Loucy (cell line): ENCODE results near the gene DKK3.

ENCODE experiments used
- H2AFZ ChIP-seq: fragments of 200-600 bp; sonication (generic); 2 replicates; pipeline ENCODE4 v1.6.0; 2016; ENCODE audit warnings: antibody characterized with exemption, mild to moderate bottlenecking, low read length, moderate library complexity
- H3F3A ChIP-seq: fragments of 200-600 bp; 2 replicates; pipeline ENCODE4 v1.6.0; 2016; ENCODE audit warnings: antibody characterized with exemption, low read depth, mild to moderate bottlenecking
- H3K27me3 ChIP-seq: fragments of 200-600 bp; sonication (generic); 2 replicates; pipeline ENCODE4 v1.6.1; 2014; ENCODE audit warnings: low read length, mild to moderate bottlenecking; ENCODE audit not compliant: insufficient read depth, poor library complexity, severe bottlenecking
- H3K36me3 ChIP-seq: fragments of 200-600 bp; sonication (generic); 2 replicates; pipeline ENCODE4 v1.6.1; 2016; ENCODE audit warnings: low read length; ENCODE audit not compliant: insufficient read depth
- H3K4me1 ChIP-seq: fragments of 200-600 bp; sonication (generic); 2 replicates; pipeline ENCODE4 v1.5.1; 2014; ENCODE audit warnings: low read length, mild to moderate bottlenecking; ENCODE audit not compliant: insufficient read depth, poor library complexity, severe bottlenecking
- H3K4me2 ChIP-seq: fragments of 200-600 bp; sonication (generic); 2 replicates; pipeline ENCODE4 v1.6.0; 2014; ENCODE audit warnings: antibody characterized with exemption, low read length, low read depth, mild to moderate bottlenecking; ENCODE audit not compliant: poor library complexity, severe bottlenecking
- H3K4me3 ChIP-seq: fragments of 200-600 bp; sonication (generic); 2 replicates; pipeline ENCODE4 v1.5.1; 2014; ENCODE audit warnings: low read length, mild to moderate bottlenecking, mixed read lengths; ENCODE audit not compliant: poor library complexity, severe bottlenecking
- H3K79me2 ChIP-seq: fragments of 200-600 bp; sonication (generic); 2 replicates; pipeline ENCODE4 v1.6.1; 2014; ENCODE audit warnings: low read length; ENCODE audit not compliant: insufficient read depth
- H3K9ac ChIP-seq: fragments of 200-600 bp; sonication (generic); 2 replicates; pipeline ENCODE4 v1.6.0; 2014; ENCODE audit warnings: mild to moderate bottlenecking, low read depth, low read length, moderate library complexity; ENCODE audit not compliant: poor library complexity, severe bottlenecking
- H3K9me2 ChIP-seq: fragments of 200-600 bp; sonication (generic); replicated peaks from 2 replicates; pipeline ENCODE4 v1.6.1; 2016; ENCODE audit warnings: low read depth, low read length, mixed read lengths
- H3K9me3 ChIP-seq: fragments of 200-600 bp; sonication (generic); 2 replicates; pipeline ENCODE4 v1.6.1; 2014; ENCODE audit warnings: mild to moderate bottlenecking, antibody characterized with exemption, low read length, low read depth; ENCODE audit not compliant: insufficient read depth
- H4K20me1 ChIP-seq: fragments of 200-600 bp; sonication (generic); 2 replicates; pipeline ENCODE4 v1.6.0; 2014; ENCODE audit warnings: antibody characterized with exemption, low read length, mild to moderate bottlenecking; ENCODE audit not compliant: insufficient read depth, poor library complexity, severe bottlenecking
- EZH2phosphoT487 ChIP-seq: fragments of 200-600 bp; IDR thresholded peaks from 2 replicates; pipeline ENCODE4 v1.6.1; 2018; ENCODE audit warnings: antibody characterized with exemption, mild to moderate bottlenecking, moderate library complexity, borderline replicate concordance
- TF ChIP-seq, protein P1 (sequence below): fragments of 200-600 bp; sonication (generic); conservative IDR thresholded peaks from 2 replicates; pipeline ENCODE4 v1.5.1; 2014; ENCODE audit warnings: mild to moderate bottlenecking, antibody characterized with exemption, low read length

Gene DKK3

DNA sequence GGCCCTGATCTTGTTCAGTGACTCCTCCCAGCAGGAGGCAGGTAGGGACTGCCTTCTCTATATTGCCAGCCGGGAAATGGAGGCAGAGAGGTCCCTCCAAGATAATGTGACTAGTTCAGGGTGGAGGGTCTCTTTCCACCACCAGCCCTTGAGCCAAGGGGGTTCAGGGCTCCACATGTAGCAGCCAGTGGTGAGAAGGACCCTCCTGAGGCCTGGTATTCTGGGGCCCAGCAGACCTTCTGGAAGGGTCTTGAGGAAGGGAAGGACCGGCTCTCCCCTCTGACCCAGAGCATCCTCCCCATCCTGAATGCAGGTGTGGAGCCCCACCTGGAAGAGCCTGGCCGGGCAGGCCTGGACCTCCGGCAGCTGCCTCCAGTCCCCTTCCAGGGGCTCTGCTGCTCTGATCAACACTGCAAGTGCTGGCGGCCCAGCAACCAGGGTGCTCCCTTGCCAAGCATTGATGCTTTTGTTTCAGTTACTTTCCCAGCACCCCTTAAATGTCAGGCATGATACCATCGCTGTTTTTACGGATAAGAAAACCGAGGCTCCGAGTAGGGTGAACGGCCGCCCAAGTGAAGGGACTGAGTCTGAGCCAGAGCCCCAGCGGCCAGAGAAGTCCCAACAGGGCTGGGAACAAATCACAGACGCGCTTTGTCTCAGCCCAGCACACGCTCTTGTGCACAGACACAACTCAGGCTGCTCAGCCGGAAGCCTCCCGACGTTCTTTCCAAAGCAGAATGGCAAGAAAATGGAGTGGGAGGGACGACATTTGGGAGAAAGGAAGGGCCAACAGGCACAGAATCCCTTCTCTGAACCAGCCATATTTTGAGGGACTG, 38.8 kb downstream of the DKK3 start:
- H3K36me3 ChIP-seq = no peaks in the 10 kb centered on the region
- H4K20me1 ChIP-seq = no peaks in the 10 kb centered on the region
- no peaks in the 10 kb centered on the region for H3K9me3 ChIP-seq
- H3K27me3 ChIP-seq = no peaks in the 10 kb centered on the region
- no peak overlapping the region for H3K4me3 ChIP-seq
- H2AFZ ChIP-seq = no peak overlapping the region
- no peaks in the 10 kb centered on the region for H3K9me2 ChIP-seq
- no peaks in the 10 kb centered on the region for H3K4me1 ChIP-seq
- H3K79me2 ChIP-seq = no peaks in the 10 kb centered on the region
- TF ChIP-seq, protein P1, sequence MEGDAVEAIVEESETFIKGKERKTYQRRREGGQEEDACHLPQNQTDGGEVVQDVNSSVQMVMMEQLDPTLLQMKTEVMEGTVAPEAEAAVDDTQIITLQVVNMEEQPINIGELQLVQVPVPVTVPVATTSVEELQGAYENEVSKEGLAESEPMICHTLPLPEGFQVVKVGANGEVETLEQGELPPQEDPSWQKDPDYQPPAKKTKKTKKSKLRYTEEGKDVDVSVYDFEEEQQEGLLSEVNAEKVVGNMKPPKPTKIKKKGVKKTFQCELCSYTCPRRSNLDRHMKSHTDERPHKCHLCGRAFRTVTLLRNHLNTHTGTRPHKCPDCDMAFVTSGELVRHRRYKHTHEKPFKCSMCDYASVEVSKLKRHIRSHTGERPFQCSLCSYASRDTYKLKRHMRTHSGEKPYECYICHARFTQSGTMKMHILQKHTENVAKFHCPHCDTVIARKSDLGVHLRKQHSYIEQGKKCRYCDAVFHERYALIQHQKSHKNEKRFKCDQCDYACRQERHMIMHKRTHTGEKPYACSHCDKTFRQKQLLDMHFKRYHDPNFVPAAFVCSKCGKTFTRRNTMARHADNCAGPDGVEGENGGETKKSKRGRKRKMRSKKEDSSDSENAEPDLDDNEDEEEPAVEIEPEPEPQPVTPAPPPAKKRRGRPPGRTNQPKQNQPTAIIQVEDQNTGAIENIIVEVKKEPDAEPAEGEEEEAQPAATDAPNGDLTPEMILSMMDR = no peak
- TF ChIP-seq EZH2phosphoT487 = no peak
- no peak overlapping the region for H3K9ac ChIP-seq
- H3F3A ChIP-seq = no peaks in the 10 kb centered on the region
- H3K4me2 ChIP-seq = no peak overlapping the region

DNA sequence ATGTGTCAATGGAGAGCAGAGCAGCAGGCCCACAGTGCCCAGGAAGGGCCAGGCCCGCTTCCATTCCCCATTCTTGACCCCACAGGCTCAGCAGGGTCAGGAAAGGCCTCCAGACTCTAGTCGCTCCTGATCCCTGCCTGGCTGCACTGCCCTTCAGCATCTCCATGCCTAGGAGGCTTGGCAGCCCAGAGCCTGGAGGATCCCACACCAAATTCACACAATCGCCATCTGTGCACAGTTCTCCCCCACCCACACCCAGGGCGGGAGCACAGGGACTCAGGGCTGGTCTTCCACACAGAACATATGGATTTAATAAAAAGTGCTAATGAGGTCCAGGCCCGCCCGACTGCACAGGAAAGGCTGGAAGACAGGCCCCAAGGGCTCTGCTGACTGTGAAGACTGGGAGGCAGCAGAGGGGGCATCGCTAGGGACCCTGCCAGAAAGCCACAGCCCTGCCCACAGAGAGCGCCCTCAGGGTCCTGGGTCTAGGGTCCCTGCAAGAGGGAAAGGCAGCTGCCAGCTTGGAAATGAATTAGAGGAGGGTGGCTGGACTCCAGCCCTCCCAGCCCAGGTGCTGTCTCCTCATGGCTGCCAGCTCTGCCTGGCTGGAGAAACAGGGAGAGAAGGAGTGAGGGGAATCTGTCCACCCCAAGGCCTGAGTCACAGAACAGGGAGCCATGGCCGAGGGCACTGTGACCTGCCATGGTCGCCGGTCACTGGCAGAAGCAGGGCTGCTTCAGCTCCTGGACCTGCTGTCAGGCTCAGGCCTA, 39.7 kb downstream of the DKK3 start:
- H2AFZ ChIP-seq = no peak overlapping the region
- H3K9me2 ChIP-seq = no peaks in the 10 kb centered on the region
- H3K9me3 ChIP-seq = no peaks in the 10 kb centered on the region
- TF ChIP-seq, protein P1 = no peak
- no peak for TF ChIP-seq EZH2phosphoT487
- H3F3A ChIP-seq = no peaks in the 10 kb centered on the region
- no peak overlapping the region for H3K4me2 ChIP-seq
- no peaks in the 10 kb centered on the region for H3K4me1 ChIP-seq
- no peaks in the 10 kb centered on the region for H3K36me3 ChIP-seq
- no peak overlapping the region for H3K9ac ChIP-seq
- H3K4me3 ChIP-seq = no peak overlapping the region
- no peaks in the 10 kb centered on the region for H3K27me3 ChIP-seq
- no peaks in the 10 kb centered on the region for H4K20me1 ChIP-seq
- H3K79me2 ChIP-seq = no peaks in the 10 kb centered on the region

DNA sequence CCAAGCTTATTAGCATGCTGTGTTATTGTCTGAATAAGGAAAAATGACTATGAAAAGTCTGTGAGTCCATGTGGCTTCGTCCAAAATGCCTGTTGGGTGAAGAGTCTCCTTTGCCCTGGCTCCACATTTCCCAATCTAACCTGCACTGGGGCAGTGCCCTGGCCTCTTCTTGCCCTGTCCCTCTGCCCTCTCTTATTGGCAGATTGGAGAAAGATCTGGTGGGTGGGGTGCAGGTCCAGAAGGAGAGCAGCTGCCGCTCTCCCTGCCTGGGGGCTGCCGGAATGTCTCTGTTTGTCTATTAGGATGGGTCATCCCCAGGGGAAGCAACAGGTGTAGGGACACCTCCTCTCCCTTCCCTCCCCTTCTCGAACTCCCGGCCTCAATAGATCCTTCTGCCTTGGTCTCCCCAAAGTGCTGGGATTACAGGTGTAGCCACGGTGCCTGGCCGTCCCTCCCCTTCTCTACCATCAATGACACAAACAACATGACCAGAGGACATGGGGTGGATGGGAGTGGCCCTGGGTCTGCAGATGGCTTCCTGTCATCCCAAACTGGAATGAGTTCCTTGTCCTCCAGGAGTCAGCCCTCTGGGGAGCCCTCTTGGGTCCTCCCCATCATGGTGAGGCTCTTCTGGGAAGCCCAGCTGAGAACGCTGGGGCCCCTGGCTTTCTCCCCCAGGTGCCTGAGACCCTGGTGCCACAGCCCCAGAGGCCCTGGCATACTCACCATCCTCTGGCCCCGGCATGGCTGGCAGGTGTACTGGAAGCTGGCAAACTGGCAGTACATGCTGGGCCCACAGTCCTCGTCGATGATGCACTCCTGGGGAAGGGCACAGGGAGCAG, 40.5 kb downstream of the DKK3 start:
- Histone ChIP-seq H4K20me1 (no peaks in the 10 kb centered on the region), H2AFZ (no peak overlapping the region), H3K4me3 (no peak overlapping the region), H3K27me3 (no peaks in the 10 kb centered on the region), H3K9ac (no peak overlapping the region), H3K79me2 (no peaks in the 10 kb centered on the region), H3K36me3 (no peaks in the 10 kb centered on the region), H3K4me2 (no peak overlapping the region), H3K9me3 (no peaks in the 10 kb centered on the region), H3F3A (no peaks in the 10 kb centered on the region), H3K9me2 (no peaks in the 10 kb centered on the region), H3K4me1 (no peaks in the 10 kb centered on the region)
- TF ChIP-seq, protein P1 = no peak
- no peak for TF ChIP-seq EZH2phosphoT487
